GM19324 (cell line): ENCODE data around the gene DNAJB5.

Source experiments
- ATAC-seq: cut with Tn5 transposase; IDR thresholded peaks from one replicate; pipeline ENCODE4 v1.9.1; 2021; ENCODE audit warnings: mild to moderate bottlenecking, moderate library complexity; ENCODE audit not compliant: unreplicated experiment, low FRiP score

The DNAJB5 gene

GRCh38 chr9:35044071-35044470, 54.5 kb downstream of the DNAJB5 start:
- no peak for ATAC-seq
